ENCODE results near the gene BTG3.
A peak's percentile ranks its signal among the peaks of the same experiment; 100 is the strongest.

The BTG3 gene

DNA sequence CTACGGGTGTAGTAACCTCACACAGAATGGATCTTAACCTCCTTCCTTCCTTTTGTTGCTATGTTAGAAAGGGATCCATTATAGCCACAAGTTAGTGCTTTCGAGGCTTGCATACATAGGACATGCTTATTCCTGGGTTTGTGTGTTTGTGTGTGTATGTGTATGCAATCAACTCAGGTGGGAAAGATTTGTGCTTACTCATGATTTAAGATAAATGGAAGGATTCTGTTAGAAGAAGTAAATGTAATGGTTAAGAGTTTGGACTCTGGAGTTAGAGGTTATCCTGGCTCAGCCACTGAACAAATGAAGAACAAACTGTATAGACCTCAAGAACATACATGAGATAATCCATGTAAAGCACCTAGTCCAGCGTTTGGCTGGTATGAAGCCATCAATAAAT lies 28.8 kb downstream of the BTG3 start:
- DNase-seq, result no peak

DNA sequence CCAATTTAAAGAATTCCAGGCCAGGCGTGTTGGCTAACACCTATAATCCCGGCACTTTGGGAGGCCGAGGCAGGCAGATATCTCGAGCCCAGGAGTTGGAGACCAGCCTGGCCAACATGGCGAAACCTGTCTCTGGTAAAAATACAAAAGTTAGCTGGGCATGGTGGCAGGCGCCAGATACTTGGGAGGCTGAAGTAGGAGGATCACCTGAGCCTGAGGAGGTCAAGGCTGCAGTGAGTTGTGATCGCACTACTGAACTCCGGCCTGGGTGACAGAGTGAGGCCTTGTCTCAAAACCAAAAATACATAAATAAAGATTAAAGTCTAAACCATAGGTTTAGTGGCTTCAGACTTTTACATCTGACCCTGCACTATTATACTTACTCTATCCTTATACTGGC lies 32.4 kb downstream of the BTG3 start:
- no peak for DNase-seq

GRCh38 chr21:17578876-17579275 lies 33.8 kb downstream of the BTG3 start:
- DNase-seq, result no peak

GRCh38 chr21:17578162-17578561 lies 34.5 kb downstream of the BTG3 start:
- DNase-seq, result no peak

DNA sequence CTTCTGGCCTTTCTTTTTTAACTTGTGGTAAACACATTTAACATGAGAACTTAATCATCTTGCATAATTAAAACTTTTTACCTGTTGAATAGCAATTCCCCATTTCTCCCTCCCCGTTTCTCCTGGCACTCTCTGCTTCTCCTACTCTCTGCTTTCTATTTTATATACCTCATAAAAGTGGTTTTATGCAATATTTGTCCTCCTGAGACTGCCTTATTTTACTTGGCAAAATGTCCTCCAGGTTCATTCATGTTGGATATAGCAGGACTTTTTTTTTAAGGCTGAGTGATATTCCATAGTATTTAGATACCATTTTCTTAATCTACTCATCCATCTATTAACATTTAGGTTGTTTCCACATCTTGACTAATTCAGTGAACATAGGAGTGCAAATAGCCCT lies 35.0 kb downstream of the BTG3 start:
- DNase-seq, result no peak

- DNase-seq, result peak; percentile 95
Observed at GRCh38 chr21:17576080-17576835, 36.4 kb downstream of the BTG3 start.

DNA sequence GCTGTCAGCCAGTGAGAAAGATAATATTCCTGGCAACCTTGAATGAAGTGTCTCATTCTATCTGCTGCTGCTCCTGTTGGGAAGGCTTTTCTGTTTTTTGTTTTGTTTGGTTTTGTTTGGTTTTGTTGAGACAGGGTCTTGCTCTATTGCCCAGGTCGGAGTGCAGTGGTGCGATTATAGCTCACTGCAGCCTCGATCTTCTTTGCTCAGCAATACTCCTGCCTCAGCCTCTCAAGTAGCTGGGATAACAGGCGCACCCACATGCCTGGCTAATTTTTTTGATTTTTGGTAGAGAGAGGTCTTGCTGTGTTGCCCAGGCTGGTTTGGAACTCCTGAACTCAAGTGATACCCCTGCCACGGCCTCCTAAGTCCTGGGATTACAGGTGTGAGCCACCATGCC lies 37.6 kb downstream of the BTG3 start:
- DNase-seq, result no peak

DNA sequence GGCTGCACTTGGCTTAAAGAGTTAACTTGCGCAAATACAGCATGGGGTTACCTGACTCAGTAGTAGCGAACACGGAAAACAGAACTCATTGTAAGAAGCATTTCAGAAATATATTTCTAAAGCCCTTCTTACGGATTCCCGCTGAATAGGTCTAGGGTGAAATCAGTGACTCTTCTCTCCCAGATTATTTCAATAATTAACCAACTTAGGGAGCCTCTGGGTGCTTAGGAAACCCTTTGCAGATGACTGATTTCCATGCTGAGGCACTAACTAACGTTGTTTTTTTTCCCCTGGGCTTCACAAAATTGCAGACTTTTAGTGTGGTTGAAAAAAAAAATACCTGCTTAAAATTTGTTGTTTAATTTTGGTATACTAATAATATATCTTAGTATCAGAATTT lies 40.3 kb downstream of the BTG3 start:
- DNase-seq, result no peak

GRCh38 chr21:17570786-17571185 lies 41.9 kb downstream of the BTG3 start:
- no peak for DNase-seq

GRCh38 chr21:17560377-17561025 lies 52.2 kb downstream of the BTG3 start:
- no peak for DNase-seq

DNA sequence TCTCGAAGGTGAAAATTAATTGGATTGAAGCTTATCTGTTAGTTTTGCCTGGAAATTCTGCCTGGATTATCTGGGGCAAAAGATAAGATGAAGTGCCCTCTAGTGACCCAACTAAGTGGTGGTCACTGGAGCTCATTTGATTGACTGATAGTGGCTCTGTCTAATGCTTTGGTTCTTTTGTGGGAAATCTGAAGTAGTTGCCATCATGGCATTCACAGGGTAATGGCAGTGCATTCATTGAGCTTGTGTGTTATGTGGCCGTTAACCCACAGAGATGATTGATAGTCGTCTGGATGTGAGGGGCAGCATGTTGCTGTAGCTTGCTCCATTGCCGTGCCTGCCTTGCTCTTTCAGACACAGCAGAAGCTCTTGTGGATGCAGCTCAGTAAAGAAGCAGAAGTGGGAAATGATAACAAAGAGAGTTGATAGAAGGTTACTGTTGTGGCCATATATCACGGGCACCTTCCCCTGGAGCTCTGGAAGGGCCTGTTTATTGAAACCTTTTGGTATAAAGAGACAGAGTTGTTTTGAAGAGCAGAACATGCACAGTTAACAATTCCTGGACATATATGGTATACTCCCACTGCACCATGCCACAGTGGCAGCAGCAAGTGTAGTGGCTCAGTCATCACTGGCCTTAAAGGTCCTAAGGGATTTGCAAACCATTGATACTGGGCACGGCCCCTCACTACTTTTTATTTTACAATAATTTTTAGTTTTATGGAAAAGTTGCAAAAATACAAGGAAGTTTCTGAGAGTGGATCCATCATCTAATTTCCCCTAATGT lies 57.8 kb downstream of the BTG3 start:
- DNase-seq, result no peak

DNA sequence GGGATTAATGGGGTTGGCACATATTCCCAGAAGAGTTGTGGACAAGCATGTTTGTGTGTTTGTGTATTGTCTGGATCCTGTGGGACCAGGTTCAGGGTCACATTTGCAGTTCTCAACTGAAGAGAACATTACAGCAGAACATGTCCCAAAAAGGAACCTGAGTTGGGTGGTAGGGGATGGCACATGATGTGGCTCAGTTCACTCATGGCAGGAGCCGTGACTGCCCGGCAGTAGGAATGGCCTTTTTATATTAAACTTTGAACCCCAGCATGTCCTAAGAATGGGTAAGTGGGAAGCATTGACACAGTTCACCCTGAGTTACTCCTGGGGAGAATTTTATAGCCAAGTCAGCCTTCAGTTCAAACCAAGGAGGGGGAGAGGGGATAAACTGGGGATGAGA lies 58.6 kb downstream of the BTG3 start:
- no peak for DNase-seq

- no peak for DNase-seq
Observed at GRCh38 chr21:17552410-17552809, 60.3 kb downstream of the BTG3 start.

DNA sequence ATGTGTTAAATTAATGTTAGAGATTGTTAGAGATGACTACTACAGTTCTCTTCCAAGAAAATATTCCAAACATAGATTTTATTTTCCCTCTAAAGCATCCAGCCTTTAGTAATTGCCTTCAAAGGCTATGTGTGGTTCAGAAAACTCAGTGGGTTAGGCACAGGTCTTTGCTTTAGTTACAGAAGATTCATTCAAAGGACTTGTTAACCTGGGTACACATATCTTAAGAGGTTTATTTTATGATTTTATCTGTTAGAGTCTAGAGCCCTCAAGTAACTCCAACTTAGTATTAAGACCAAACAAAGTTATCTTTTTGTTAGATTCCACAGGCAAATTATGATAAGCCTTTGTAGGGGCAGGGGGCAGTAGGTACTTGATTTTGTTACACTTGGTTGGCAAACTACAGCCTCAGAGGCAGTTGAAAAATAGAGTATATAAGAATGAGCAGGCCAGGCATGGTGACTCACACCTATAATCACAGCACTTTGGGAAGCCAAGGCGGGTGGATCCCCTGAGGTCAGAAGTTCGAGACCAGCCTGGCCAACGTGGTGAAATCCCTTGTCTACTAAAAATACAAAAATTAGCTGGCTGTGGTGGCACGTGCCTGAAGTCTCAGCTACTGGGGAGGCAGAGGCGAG lies 61.9 kb downstream of the BTG3 start:
- DNase-seq, result no peak

DNA sequence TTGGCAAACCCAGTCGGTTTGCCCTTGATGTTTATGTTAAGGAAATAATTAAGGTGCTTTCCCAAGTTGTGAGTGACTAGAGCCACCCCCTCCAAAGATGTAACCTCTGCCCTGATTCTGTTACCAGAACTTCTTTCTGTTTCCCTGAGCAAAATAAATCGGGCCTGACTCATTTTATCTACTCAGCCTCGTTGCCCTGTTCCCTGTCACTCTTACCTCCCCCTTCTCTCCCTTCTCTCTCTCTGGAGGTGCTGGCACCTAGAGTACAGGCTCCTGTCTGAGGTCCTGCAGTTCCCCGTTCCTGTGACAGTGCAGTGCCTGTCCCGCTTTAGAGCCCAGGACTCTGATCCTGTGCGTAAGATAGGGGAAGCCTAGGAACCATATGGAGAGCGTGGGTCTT lies 64.4 kb downstream of the BTG3 start:
- no peak for DNase-seq

DNA sequence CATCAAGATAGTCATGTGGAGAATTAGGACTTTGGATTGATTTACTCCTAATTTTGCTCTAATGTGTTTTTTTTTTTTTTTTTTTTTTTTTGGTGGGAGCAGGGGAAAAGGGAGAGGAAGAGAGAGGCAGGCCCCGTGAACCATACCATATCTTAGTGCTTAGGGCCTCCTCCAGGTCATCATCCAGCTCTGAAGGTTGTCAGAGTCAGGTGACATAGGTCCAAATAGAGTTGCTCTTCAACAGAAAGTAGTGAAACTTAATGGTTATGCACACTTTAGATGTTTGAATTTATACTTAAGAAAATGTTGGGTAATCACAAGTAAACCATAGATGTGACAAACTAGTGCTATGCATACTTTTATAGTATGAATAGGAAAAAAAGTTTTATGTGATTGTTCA lies 67.7 kb downstream of the BTG3 start:
- DNase-seq, result no peak

Data from NCI-H2029 treated with DMSO at 0.1 percent for 48 hours (cell line).